ENCODE data around the gene GOSR1. TPM values are rescaled to one million over a fixed set of nuclear protein-coding genes. Genes with fewer than 3 reads are reported as not detected.

Gene GOSR1
- 58.7 to 64.5 TPM (median 64.3 TPM) in 3 replicates for total RNA-seq

- peak within 1 kb of the TSS; percentile 99 for H3K27ac Mint-ChIP-seq
- H3K27me3 Mint-ChIP-seq (ENCODE audit: low read depth), result no peaks in the 10 kb centered on the region
- peak; percentile 82 to 90 for DNase-seq (ENCODE audit: low spot score in 2 of 2, unreplicated experiment in 2 of 2)
- peaks cover 3% of the 10 kb centered on the region for H3K36me3 Mint-ChIP-seq
- peak within 1 kb of the TSS; percentile 95 for H3K4me3 Mint-ChIP-seq
- H3K4me1 Mint-ChIP-seq, result peaks cover 22% of the 10 kb centered on the region
- peak; percentile 70 for TF ChIP-seq CTCF (IDR thresholded peaks at IDR 0.05; ENCODE audit: unreplicated experiment)
- H3K9me3 Mint-ChIP-seq, result no peaks in the 10 kb centered on the region
These were observed at the start of gene GOSR1 for GRCh38 chr17:30477083-30477773. TSS of gene GOSR1 (plus strand) at chr17:30477408. CDS start at chr17:30477434, 26 bp downstream.

- no peak for TF ChIP-seq CTCF (IDR thresholded peaks at IDR 0.05; ENCODE audit: unreplicated experiment)
- no peaks in the 10 kb centered on the region for H3K9me3 Mint-ChIP-seq
- H3K36me3 Mint-ChIP-seq, result peaks cover 28% of the 10 kb centered on the region
- no peaks in the 10 kb centered on the region for H3K27me3 Mint-ChIP-seq (ENCODE audit: low read depth)
- no peak for DNase-seq (ENCODE audit: low spot score in 2 of 2, unreplicated experiment in 2 of 2)
- peaks cover 4% of the 10 kb centered on the region for H3K4me1 Mint-ChIP-seq
- H3K27ac Mint-ChIP-seq, result no peak overlapping the region
- no peak overlapping the region for H3K4me3 Mint-ChIP-seq
These were observed 49.6 kb upstream of the GOSR1 start for GRCh38 chr17:30427611-30428010.

- Mint-ChIP-seq H3K9me3 (no peaks in the 10 kb centered on the region), H3K27me3 (ENCODE audit: low read depth) (no peaks in the 10 kb centered on the region), H3K27ac (peak overlapping the region; percentile 40), H3K36me3 (peaks cover 32% of the 10 kb centered on the region), H3K4me3 (no peak overlapping the region), H3K4me1 (peaks cover 4% of the 10 kb centered on the region)
- TF ChIP-seq CTCF (IDR thresholded peaks at IDR 0.05; ENCODE audit: unreplicated experiment), result no peak
- DNase-seq (ENCODE audit: low spot score in 2 of 2, unreplicated experiment in 2 of 2), result no peak
These were observed 48.1 kb upstream of the GOSR1 start for GRCh38 chr17:30429155-30429554.

GRCh38 chr17:30433514-30433913, 43.7 kb upstream of the GOSR1 start:
- H3K9me3 Mint-ChIP-seq, result peaks cover 11% of the 10 kb centered on the region
- TF ChIP-seq CTCF (IDR thresholded peaks at IDR 0.05; ENCODE audit: unreplicated experiment), result no peak
- H3K4me1 Mint-ChIP-seq, result peaks cover 4% of the 10 kb centered on the region
- no peak overlapping the region for H3K4me3 Mint-ChIP-seq
- no peaks in the 10 kb centered on the region for H3K27me3 Mint-ChIP-seq (ENCODE audit: low read depth)
- no peak overlapping the region for H3K27ac Mint-ChIP-seq
- no peak for DNase-seq (ENCODE audit: low spot score in 2 of 2, unreplicated experiment in 2 of 2)
- H3K36me3 Mint-ChIP-seq, result peaks cover 41% of the 10 kb centered on the region

DNA sequence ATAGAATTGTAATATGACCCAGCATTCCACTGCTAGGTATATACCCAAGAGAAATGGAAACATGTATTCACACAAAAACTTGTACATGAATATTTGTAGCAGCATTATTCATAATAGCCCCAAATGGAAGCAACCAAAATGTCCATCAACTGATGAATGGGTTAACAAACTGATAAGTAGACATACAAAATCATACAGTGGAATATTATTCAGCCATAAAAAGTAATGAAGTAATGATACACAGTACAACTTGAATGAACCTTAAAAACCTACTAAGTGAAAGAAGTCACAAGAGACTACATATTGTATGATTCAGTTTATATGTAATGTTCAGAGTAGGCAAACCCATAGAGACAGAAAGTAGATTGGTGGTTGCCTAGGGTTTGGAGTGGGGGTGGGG, 40.5 kb upstream of the GOSR1 start:
- no peak for TF ChIP-seq CTCF (IDR thresholded peaks at IDR 0.05; ENCODE audit: unreplicated experiment)
- H3K27ac Mint-ChIP-seq, result no peak overlapping the region
- peaks cover 11% of the 10 kb centered on the region for H3K9me3 Mint-ChIP-seq
- no peaks in the 10 kb centered on the region for H3K4me1 Mint-ChIP-seq
- no peak overlapping the region for H3K4me3 Mint-ChIP-seq
- no peak for DNase-seq (ENCODE audit: low spot score in 2 of 2, unreplicated experiment in 2 of 2)
- peaks cover 35% of the 10 kb centered on the region for H3K36me3 Mint-ChIP-seq
- H3K27me3 Mint-ChIP-seq (ENCODE audit: low read depth), result no peaks in the 10 kb centered on the region

All from mesothelial cell of epicardium (in vitro differentiated cells).